Activated naive CD4-positive, alpha-beta T cell treated with anti-CD3 and anti-CD28 coated beads, Interleukin-2, amount 50 U/mL, for 16 hours (primary cell): ENCODE measurements around the gene CNNM4.

Source experiments
- DNase-seq: peaks from one replicate; pipeline ENCODE4 v3.0.0-alpha.2; 2020

The CNNM4 gene

GRCh38 chr2:96760986-96761832 is 507 bp downstream of the CNNM4 start:
- DNase-seq = peak; percentile 82

- no peak for DNase-seq
Observed at GRCh38 chr2:96762529-96763311, 2.0 kb downstream of the CNNM4 start.

DNA sequence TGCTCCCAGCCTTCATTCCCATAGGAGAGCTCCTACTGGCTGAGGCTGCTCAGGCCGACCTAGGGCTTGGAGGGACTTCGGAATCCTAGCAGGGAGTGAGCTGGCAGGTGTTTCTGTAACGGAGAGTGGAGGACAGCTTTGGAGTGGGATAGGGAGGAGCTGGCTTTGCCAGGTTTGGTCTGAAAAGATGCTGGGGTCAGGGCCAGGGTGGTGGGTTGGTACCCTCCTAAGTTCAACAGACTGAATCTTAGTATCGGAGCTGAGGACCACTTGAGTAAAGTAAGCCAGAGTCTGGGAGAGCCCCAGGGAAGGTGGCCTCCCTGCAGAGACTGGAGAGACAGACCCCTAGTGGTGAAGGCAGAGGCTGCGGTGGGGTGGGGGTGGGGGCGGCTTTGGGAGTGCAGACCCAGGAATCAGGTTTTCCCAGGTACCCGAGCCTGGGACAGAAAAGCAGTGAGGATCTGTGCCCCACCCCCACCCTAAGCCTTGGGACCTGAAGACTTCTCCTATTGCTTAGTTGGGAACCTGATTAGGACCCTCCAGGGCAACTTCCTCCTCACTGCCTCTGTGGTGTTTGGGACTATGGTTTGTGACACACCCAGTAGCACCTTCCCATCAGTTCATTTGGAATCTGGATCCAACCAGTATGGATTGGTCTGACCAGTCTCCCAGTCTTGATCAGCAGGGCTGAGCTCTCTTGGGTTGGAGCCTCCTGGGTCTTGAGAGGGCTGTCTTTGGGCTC is 3.0 kb downstream of the CNNM4 start:
- DNase-seq = no peak

GRCh38 chr2:96764253-96764637 is 3.5 kb downstream of the CNNM4 start:
- DNase-seq = no peak

GRCh38 chr2:96767135-96767871 is 6.6 kb downstream of the CNNM4 start:
- DNase-seq = no peak

DNA sequence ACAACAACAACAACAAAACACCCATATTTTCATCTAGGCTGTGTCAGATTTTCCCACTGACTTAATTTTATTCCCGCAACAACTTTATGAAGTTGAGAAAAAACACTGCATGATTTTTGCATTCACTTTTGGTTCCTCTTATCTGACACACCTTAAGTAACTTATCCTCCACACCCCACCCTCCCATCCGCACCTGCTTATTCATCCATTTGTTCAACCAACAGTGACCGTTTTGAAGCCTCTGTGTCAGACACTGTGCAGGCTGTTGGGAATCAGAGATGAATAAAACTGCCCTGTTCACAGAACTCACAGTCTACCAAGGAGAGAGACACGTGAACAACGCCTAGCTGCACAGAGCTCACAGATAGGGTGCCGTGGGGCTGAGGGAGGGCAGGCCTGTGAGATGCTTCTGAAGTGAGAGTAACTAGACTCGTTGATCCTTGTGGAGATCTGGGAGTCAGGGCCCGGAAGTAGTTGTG is 7.4 kb downstream of the CNNM4 start:
- no peak for DNase-seq

GRCh38 chr2:96769814-96770213 is 9.1 kb downstream of the CNNM4 start:
- no peak for DNase-seq

DNA sequence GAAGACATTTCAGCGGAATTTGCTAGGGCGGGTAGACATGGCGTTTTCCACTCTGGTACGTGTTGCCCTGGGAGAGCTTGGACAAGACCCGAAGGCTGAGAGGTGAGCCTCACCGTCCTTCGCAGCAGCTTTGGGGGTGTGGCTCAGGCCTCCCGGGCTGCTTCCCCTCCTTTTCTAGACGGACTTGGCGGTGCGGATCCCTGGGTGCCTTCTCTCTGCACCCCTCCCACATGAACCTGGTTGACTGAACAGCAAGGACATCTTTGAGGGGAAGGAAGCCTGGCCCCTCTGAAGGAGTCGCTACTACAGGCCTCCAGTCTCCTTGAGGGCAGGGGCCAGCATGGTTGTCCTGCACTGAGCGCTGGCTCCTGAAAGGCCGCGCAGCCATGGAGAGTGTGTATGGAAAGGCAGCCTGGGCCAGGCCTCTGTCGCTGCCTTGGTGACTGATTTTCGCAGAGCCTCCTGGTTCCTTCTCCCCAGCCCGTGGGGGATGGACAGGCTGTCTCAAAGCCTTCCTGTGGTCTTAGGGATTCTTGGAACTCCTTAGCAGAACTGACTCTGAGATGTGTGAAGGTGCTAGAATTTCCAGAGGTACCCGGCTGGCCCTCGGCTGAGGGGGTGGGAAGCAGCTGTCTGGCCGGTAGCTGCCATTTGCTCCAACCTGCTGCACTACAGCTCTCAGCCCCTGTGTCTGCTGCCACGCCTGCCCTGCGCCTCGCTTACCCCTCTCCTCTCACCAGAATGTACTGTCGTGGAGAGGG is 9.9 kb downstream of the CNNM4 start:
- DNase-seq = no peak

GRCh38 chr2:96771796-96772618 is 11.3 kb downstream of the CNNM4 start:
- DNase-seq = no peak

DNA sequence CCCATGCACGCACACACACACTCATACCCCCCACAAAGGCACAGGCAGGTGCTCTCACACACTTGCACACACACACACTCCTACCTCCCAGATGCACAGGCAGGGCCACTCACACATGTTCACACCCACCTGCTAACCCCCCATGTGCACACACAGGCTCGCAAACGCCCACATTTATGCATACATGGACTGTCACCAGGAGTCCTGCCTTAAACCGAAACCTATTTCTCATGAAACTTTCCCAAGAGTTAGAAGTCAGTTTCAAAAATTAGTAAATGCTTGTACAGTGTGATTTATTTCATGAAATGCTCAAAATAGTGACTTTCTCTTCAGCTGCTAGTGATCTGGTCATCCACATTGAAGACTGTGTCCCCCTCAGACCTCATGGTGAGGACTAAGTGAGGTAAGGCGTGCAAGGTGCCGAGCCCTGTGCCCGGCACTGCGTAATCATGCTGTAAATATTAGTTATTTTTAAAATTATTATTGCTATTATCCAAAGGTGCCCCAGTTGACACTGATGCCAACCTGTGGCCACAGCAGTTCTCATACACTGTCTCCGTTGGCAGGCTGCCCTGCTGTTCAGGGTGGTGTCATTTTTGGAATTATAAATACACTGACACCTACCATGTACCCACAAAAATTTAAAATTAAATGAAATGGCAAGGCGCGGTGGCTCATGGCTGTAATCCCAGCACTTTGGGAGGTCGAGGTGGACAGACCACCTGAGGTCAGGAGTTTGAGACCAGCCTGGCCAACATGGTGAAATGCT is 12.4 kb downstream of the CNNM4 start:
- DNase-seq = peak; percentile 42

- peak; percentile 46 for DNase-seq
Observed at GRCh38 chr2:96773922-96774321, 13.2 kb downstream of the CNNM4 start.

DNA sequence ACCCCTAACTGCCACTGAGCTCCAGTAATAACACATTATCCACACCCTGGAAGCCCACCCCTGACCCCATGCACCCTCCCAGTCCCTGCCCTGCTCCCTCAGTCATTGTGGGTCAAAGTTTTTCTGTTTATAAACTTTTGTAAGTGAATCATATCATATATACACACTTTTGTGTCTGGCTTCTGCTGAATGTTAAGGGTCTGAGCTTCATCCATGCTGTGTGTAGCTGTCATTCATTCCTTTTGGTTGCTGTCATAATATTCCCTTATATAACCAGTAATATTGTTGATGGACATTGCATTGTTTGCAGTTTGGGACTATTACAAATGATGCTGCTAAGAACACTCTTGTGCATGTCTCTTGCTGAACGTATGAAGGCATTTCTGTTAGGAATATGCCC is 14.5 kb downstream of the CNNM4 start:
- no peak for DNase-seq

GRCh38 chr2:96783388-96783787 is 22.7 kb downstream of the CNNM4 start:
- no peak for DNase-seq

DNA sequence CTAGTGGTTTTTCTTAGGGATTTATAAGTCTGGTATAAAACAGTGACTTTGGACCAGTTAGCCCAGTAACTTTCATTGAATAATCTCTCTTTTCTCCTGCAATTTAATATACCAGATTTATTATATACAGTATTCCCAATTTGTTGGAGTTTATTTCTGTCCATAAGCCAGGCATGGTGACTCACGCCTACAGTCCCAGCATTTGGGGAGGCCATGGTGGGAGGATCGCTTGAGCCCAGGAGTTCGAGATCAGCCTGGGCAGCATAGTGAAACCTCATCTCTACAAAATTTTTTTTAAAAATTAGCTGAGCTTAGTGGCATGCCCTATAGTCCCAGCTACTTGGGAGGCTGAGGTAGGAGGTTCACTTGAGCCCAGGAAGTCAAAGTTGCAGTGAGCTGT is 26.7 kb downstream of the CNNM4 start:
- DNase-seq = no peak

DNA sequence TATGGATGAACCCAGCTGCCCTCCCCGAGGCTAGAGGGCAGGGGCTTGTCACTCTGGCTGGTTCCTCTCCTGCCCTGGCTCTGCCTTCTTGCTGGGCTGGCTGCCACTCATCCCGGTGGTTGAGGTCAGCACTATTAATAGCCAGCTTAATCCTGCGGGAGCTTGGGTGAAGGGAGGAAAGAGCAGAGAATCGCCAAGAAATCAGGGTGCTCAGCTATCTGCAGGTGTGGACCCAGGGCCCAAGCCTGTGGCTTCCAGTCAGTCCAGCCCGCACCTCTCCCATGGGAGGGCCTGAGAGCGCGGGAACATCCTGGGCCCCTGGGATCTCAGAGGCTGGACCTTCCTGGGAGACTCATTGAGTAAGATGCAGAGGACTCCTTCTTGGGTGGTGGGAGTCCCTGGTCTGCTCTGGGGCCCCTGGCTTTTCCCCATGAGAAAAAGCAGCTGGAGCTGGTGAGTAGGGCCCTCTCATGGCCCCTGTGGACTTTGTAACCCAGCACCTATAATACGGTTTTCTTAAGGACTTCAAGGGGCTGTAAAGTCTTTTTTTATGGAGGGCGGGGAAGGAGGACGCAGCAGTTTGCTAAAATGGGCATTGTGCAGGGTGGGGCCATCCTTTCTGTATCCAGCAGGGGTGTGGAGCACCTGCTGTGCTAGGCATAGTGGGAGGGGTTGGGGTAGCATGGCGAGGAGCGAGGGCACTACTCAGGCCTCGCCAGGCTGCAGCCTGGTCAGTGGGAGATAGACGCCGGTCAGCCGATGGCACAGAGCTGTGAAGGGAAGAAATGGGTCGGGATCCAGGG is 27.9 kb downstream of the CNNM4 start:
- no peak for DNase-seq

DNA sequence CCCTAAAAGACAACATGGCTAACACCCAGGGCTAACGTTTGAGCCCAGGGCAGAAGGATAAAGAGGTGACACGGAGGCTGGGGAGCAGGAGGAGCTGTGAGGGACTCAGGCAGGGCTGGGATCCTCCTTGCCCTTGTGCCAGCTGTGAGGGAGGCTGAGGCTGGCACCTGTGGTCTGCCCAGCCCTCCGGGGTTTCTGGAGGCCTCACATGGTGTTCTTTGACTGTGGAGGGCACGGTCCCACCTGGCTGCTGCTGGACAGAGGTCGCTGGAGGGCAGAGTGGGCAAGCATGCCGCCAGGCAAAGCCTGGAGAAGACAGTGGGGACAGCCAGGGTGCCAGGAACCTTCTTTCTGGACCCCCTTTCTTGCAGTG is 28.5 kb downstream of the CNNM4 start:
- DNase-seq = no peak

DNA sequence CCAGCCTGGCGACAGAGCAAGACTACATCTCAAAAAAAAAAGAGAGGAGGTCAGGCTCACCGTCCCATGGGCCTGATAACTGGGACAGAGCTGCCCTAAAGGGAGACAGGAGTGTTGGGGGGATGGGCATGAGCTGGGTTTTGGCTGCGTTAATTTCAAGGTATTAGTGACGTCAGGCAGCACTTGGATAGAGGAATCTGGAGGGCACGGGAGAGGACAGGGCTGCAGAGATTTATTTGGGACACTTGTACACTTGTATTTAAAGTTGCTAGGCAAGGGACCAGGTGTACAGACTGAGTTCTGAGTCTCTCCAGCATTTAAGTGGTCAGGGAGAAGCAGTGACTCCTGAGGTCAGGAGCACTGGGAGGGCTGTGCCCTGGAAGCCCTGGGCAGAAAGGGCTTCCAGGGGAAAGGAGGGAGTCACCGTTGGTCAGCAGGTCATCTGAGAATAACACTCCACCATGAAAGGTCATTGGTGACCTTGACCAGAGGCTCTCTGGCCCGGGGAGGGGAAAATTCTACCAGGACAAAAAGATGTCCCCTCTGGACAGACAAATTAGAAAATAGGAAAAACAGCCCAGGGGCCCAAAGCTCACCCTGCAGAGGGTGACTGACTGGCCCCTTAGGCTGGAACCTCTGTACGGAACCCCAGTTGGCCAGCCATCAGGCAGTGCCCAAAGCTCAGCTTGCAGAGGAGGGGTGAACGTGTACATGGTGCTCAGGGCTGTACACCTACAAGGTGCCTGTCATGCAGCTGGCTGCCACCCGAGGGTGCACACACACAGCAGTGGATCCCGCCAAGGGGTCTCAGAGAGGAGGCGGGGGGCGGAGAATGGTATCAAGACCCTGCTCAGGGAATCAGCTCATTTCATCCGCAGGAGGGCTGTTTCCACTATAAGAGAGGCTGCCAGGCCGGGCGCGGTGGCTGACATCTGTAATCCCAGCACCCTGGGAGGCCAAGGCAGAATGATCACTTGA is 32.4 kb downstream of the CNNM4 start:
- no peak for DNase-seq

DNA sequence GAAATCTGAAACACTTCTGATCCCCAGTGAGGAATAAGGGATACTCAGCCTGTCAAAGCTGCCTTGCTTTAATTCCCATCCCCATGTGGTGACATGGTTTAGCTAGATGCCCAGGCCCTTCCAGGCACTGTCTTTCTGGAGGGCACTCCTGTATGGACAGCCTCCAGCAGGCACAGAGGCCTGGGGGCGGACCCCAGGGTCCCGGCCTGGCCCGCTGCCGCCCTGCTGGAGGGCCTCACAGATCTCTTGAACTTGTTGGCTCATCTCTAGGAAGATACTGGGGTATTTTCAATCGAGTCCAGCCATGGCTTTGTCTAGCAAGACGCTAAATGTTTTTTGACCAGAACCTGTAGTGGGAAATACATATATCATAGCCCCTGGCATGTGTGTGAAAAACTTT is 34.4 kb downstream of the CNNM4 start:
- no peak for DNase-seq
